ENCODE measurements around the gene NHLRC1. TPM values are rescaled to one million over a fixed set of nuclear protein-coding genes. Genes with fewer than 3 reads are reported as not detected.

NHLRC1 gene
- total RNA-seq, 2 donors from 2014 or later = 0.85 to 1.2 TPM

GRCh38 chr6:18138906-18139305, 16.4 kb upstream of the NHLRC1 start:
- DNase-seq (ENCODE audit: low spot score) (no peak), ATAC-seq (ENCODE audit: insufficient number of reproducible peaks, low FRiP score, low read depth) (no peak)
- H3K27me3 ChIP-seq (replicated peaks; ENCODE audit: insufficient read depth) = no peaks in the 10 kb centered on the region
- no peak overlapping the region for H3K4me3 ChIP-seq
- peaks cover 15% of the 10 kb centered on the region for H3K36me3 ChIP-seq
- H3K9me3 ChIP-seq = no peaks in the 10 kb centered on the region
- H3K27ac ChIP-seq = no peak overlapping the region
- no peak for TF ChIP-seq CTCF (IDR thresholded peaks at IDR 0.05)
- no peaks in the 10 kb centered on the region for H3K4me1 ChIP-seq (ENCODE audit: control insufficient read depth in 1 of 2, low read depth in 2 of 2)

DNA sequence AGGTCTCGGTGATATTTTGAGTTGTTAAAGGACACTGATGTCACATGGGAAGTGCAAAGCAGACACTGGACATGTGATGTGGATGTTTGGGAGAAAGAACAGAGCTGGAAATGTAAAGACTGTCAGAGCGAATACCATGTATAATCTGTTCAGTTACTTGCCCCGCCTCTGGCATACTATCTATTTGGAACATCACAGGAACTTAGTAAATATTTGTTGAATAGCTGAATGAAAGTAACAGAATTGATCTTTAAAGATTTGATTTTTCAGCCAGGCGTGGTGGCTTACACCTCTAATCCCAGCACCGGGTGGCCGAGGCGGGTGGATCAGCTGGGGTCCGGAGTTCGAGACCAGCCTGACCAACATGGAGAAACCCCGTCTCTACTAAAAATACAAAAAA, 13.8 kb upstream of the NHLRC1 start:
- Histone ChIP-seq H3K4me1 (ENCODE audit: control insufficient read depth in 1 of 2, low read depth in 2 of 2) (no peaks in the 10 kb centered on the region), H3K36me3 (peaks cover 4% of the 10 kb centered on the region), H3K4me3 (no peak overlapping the region), H3K9me3 (no peaks in the 10 kb centered on the region), H3K27ac (no peak overlapping the region), H3K27me3 (replicated peaks; ENCODE audit: insufficient read depth) (no peaks in the 10 kb centered on the region)
- TF ChIP-seq CTCF (IDR thresholded peaks at IDR 0.05) = no peak
- no peak for DNase-seq (ENCODE audit: low spot score)
- no peak for ATAC-seq (ENCODE audit: insufficient number of reproducible peaks, low FRiP score, low read depth)

DNA sequence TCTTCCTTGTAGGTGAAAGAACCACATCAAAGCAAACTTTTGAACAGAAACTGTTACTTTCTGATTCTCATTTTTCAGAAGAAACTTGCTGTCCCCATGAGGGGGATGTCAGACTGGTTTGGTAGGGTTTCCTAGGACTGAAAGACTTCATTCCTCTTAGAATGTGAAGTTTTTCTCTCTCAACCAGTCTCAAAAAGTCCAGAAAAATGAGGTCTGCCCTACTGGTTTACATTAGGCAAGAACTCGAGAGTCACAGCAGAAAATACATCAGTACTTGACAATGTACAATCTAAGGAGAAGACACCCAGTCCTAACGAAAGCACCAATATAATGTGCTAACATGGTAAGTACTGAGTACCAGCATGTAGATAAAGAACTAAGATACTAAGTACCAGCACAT, 12.7 kb upstream of the NHLRC1 start:
- no peak overlapping the region for H3K27ac ChIP-seq
- peaks cover 7% of the 10 kb centered on the region for H3K36me3 ChIP-seq
- H3K9me3 ChIP-seq = no peaks in the 10 kb centered on the region
- no peak overlapping the region for H3K4me3 ChIP-seq
- no peaks in the 10 kb centered on the region for H3K27me3 ChIP-seq (replicated peaks; ENCODE audit: insufficient read depth)
- ATAC-seq (ENCODE audit: insufficient number of reproducible peaks, low FRiP score, low read depth) (no peak), DNase-seq (ENCODE audit: low spot score) (no peak)
- no peak for TF ChIP-seq CTCF (IDR thresholded peaks at IDR 0.05)
- no peaks in the 10 kb centered on the region for H3K4me1 ChIP-seq (ENCODE audit: control insufficient read depth in 1 of 2, low read depth in 2 of 2)

DNA sequence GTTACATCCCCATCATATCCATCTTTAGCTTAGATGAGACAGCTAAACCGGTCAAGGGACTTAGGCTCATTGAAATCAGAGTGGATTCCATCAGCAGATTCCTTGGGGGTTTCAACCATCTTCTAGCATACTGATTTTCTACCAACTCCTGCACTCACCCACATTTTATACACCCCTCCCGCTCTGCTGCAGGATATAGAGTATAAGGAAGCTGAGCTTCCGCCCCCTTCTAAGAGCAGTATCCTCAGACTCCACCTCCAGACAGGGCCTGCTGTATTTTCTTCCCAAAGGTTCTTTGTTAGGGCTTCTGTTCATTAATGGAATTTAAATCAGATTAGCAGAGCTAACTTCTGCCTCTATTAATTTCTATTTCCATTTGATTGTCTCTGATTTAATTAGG, 9.9 kb upstream of the NHLRC1 start:
- TF ChIP-seq CTCF (IDR thresholded peaks at IDR 0.05) = no peak
- ATAC-seq (ENCODE audit: insufficient number of reproducible peaks, low FRiP score, low read depth) (no peak), DNase-seq (ENCODE audit: low spot score) (no peak)
- Histone ChIP-seq H3K4me1 (ENCODE audit: control insufficient read depth in 1 of 2, low read depth in 2 of 2) (no peaks in the 10 kb centered on the region), H3K27ac (no peak overlapping the region), H3K27me3 (replicated peaks; ENCODE audit: insufficient read depth) (no peaks in the 10 kb centered on the region), H3K4me3 (no peak overlapping the region), H3K36me3 (peaks cover 7% of the 10 kb centered on the region), H3K9me3 (no peaks in the 10 kb centered on the region)

DNA sequence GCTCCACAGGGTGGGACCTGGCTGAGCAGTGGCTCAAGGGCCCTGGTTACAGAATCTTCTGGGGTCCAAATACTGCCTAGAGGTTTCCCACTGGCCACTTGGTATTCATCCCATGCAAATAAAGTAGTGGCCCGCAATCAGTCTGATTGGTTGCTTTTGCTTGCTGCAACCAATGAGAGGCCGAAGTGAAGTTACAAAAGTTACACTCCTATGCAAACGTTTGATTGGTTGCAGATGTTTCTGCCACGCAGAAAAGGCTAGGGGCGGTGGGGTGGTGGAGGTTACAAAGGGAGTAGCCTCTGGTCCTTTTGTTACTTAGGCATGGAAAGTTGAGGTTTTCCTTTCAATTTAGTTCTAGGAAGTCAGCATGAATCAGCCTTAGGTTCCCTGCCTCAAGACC, 3.6 kb upstream of the NHLRC1 start:
- Histone ChIP-seq H3K9me3 (no peaks in the 10 kb centered on the region), H3K27ac (no peak overlapping the region), H3K4me3 (no peak overlapping the region), H3K4me1 (ENCODE audit: control insufficient read depth in 1 of 2, low read depth in 2 of 2) (peaks cover 2 to 15% of the 10 kb centered on the region in 2 donors), H3K27me3 (replicated peaks; ENCODE audit: insufficient read depth) (no peaks in the 10 kb centered on the region), H3K36me3 (peaks cover 7% of the 10 kb centered on the region)
- ATAC-seq (ENCODE audit: insufficient number of reproducible peaks, low FRiP score, low read depth) (no peak), DNase-seq (ENCODE audit: low spot score) (no peak)
- no peak for TF ChIP-seq CTCF (IDR thresholded peaks at IDR 0.05)
